HG03460 (cell line): ENCODE measurements around the gene SAMD4A.

Experiments used
- ATAC-seq: cut with Tn5 transposase; IDR thresholded peaks from one replicate; pipeline ENCODE4 v1.9.1; 2021; ENCODE audit not compliant: unreplicated experiment

SAMD4A gene

GRCh38 chr14:54629635-54630360, 62.9 kb downstream of the SAMD4A start:
- ATAC-seq = no peak

GRCh38 chr14:54631016-54631415, 64.1 kb downstream of the SAMD4A start:
- ATAC-seq = no peak

- ATAC-seq = no peak
Observed at GRCh38 chr14:54632452-54632851, 65.5 kb downstream of the SAMD4A start.

- no peak for ATAC-seq
Observed at GRCh38 chr14:54633076-54633475, 66.1 kb downstream of the SAMD4A start.

- ATAC-seq = no peak
Observed at GRCh38 chr14:54637270-54638134, 70.6 kb downstream of the SAMD4A start.

GRCh38 chr14:54638135-54638446, 71.2 kb downstream of the SAMD4A start:
- ATAC-seq = no peak

- ATAC-seq = no peak
Observed at GRCh38 chr14:54639611-54640010, 72.7 kb downstream of the SAMD4A start.

- no peak for ATAC-seq
Observed at GRCh38 chr14:54640506-54640905, 73.6 kb downstream of the SAMD4A start.

- ATAC-seq = no peak
Observed at GRCh38 chr14:54642121-54642520, 75.2 kb downstream of the SAMD4A start.

GRCh38 chr14:54642801-54643695, 76.1 kb downstream of the SAMD4A start:
- ATAC-seq = no peak

GRCh38 chr14:54643696-54644176, 76.8 kb downstream of the SAMD4A start:
- ATAC-seq = no peak

- no peak for ATAC-seq
Observed at GRCh38 chr14:54645639-54646038, 78.7 kb downstream of the SAMD4A start.

GRCh38 chr14:54646626-54647025, 79.7 kb downstream of the SAMD4A start:
- ATAC-seq = no peak

GRCh38 chr14:54647378-54647777, 80.5 kb downstream of the SAMD4A start:
- ATAC-seq = no peak

- ATAC-seq = no peak
Observed at GRCh38 chr14:54649056-54649455, 82.1 kb downstream of the SAMD4A start.

GRCh38 chr14:54650331-54650958, 83.5 kb downstream of the SAMD4A start:
- ATAC-seq = no peak

- ATAC-seq = no peak
Observed at GRCh38 chr14:54650959-54651351, 84.0 kb downstream of the SAMD4A start.

GRCh38 chr14:54651649-54652048, 84.7 kb downstream of the SAMD4A start:
- no peak for ATAC-seq

GRCh38 chr14:54652188-54652587, 85.3 kb downstream of the SAMD4A start:
- no peak for ATAC-seq

GRCh38 chr14:54652605-54653052, 85.7 kb downstream of the SAMD4A start:
- ATAC-seq = no peak
